Endothelial cell of umbilical vein (primary cell): ENCODE measurements around the gene ILF2. TPM values are rescaled to one million over a fixed set of nuclear protein-coding genes. Genes with fewer than 3 reads are reported as not detected.

Source experiments
- BruUV-seq: library from RNA; stranded (reverse); fragments of 400-500 nt; replicated peaks from 2 replicates; lab custom pipeline; 2021; lab: Mats Ljungman, UMichigan
- CTCF ChIA-PET: fragments of 300-600, 350-600 bp; sonication (Branson Sonifier 250); formaldehyde crosslinking; loops from one replicate; lab custom pipeline; 2021; ENCODE audit warnings: antibody characterized with exemption, inconsistent platforms; lab: Charles Lee
- POLR2A ChIA-PET: fragments of 300-600, 350-600 bp; sonication (Branson Sonifier 250); formaldehyde crosslinking; loops from one replicate; lab custom pipeline; 2021; ENCODE audit warnings: antibody characterized with exemption, inconsistent platforms; lab: Charles Lee
- DNase-seq: peaks from one replicate; pipeline ENCODE4 v3.0.0-alpha.2; 2011; ENCODE audit warnings: low read depth, low spot score
- FAIRE-seq: peaks from 2 replicates; lab custom pipeline; 2011; peaks lifted over from hg19 to GRCh38; lab: Jason Lieb, UNC
- H2AFZ ChIP-seq: 2 replicates; pipeline ENCODE4 v1.6.0; 2012; ENCODE audit warnings: low read depth, low read length, control low read depth, inconsistent platforms
- H3K27ac ChIP-seq: 2 replicates; pipeline ENCODE4 v1.5.1; 2011; ENCODE audit warnings: low read depth, mild to moderate bottlenecking, control low read depth, low read length, moderate library complexity; ENCODE audit not compliant: insufficient read depth
- H3K27me3 ChIP-seq, 2 experiments: 2 replicates each; pipeline versions ENCODE4 v1.6.0 to v1.6.1; 2011; ENCODE audit warnings: low read length in 2 of 2, mixed read lengths in 1 of 2; ENCODE audit not compliant: control insufficient read depth in 2 of 2, insufficient read depth in 2 of 2
- H3K36me3 ChIP-seq, 2 experiments: 2 replicates in 1 of 2; 3 replicates in 1 of 2; pipeline ENCODE4 v1.5.1; 2011; ENCODE audit warnings: low read length in 2 of 2, mild to moderate bottlenecking in 1 of 2, moderate library complexity in 1 of 2; ENCODE audit not compliant: control insufficient read depth in 2 of 2, insufficient read depth in 2 of 2; ENCODE audit errors: extremely low read depth in 1 of 2
- H3K4me1 ChIP-seq: 3 replicates; pipeline ENCODE4 v1.5.1; 2011; ENCODE audit warnings: mild to moderate bottlenecking, low read length; ENCODE audit not compliant: control insufficient read depth, insufficient read depth; ENCODE audit errors: extremely low read depth
- H3K4me2 ChIP-seq: 2 replicates; pipeline ENCODE4 v1.6.1; 2011; ENCODE audit warnings: low read length, control low read depth, mixed read lengths; ENCODE audit not compliant: insufficient read depth
- H3K4me3 ChIP-seq, 3 experiments: fragments of 200-600 bp in 1 of 3; sonication (generic), shearing (Covaris generic) in 1 of 3; replicated peaks in 1 of 3; 2 replicates each; pipeline ENCODE4 v1.5.1; 2011 to 2016; ENCODE audit warnings: control low read depth in 3 of 3, low read length in 3 of 3, mild to moderate bottlenecking in 2 of 3, inconsistent platforms in 1 of 3, low read depth in 1 of 3, moderate library complexity in 1 of 3; ENCODE audit not compliant: insufficient read depth in 1 of 3
- H3K79me2 ChIP-seq: 2 replicates; pipeline ENCODE4 v1.6.0; 2012; ENCODE audit warnings: low read length, inconsistent platforms; ENCODE audit not compliant: control insufficient read depth, insufficient read depth
- H3K9ac ChIP-seq: replicated peaks from 2 replicates; pipeline ENCODE3; 2011; ENCODE audit warnings: low read length, control low read depth; ENCODE audit not compliant: insufficient read depth; ENCODE audit errors: extremely low read depth
- H3K9me1 ChIP-seq: replicated peaks from 3 replicates; pipeline ENCODE4 v1.6.0; 2011; ENCODE audit warnings: mild to moderate bottlenecking, low read length; ENCODE audit not compliant: control insufficient read depth, insufficient read depth; ENCODE audit errors: extremely low read depth
- H3K9me3 ChIP-seq: replicated peaks from 2 replicates; pipeline ENCODE4 v1.5.1; 2012; ENCODE audit warnings: low read length, inconsistent platforms; ENCODE audit not compliant: control insufficient read depth, insufficient read depth
- H4K20me1 ChIP-seq: replicated peaks from 2 replicates; pipeline ENCODE3; 2011; ENCODE audit warnings: mild to moderate bottlenecking, low read length; ENCODE audit not compliant: control insufficient read depth, insufficient read depth; ENCODE audit errors: extremely low read depth
- EZH2 ChIP-seq: IDR thresholded peaks from 2 replicates; pipeline ENCODE4 v1.6.1; 2012; ENCODE audit warnings: borderline replicate concordance, low read depth, mild to moderate bottlenecking, moderate library complexity, low read length, inconsistent platforms; ENCODE audit not compliant: severe bottlenecking
- FOS ChIP-seq: IDR thresholded peaks from 2 replicates; pipeline ENCODE4 v1.6.1; 2011; ENCODE audit warnings: mild to moderate bottlenecking, low read length, moderate library complexity, borderline replicate concordance; ENCODE audit not compliant: insufficient read depth
- GATA2 ChIP-seq: IDR thresholded peaks from 2 replicates; pipeline ENCODE4 v1.7.0; 2011; ENCODE audit warnings: low read depth, mild to moderate bottlenecking, moderate library complexity, mixed read lengths, low read length; ENCODE audit not compliant: insufficient read length, insufficient read depth
- JUN ChIP-seq: IDR thresholded peaks from 2 replicates; pipeline ENCODE4 v1.6.1; 2011; ENCODE audit warnings: borderline replicate concordance, low read depth; ENCODE audit not compliant: insufficient read length, insufficient read depth
- MYC ChIP-seq: IDR thresholded peaks from one replicate; pipeline ENCODE4 v1.6.1; 2011; ENCODE audit warnings: mild to moderate bottlenecking, low read depth, low read length
- POLR2A ChIP-seq: IDR thresholded peaks from 2 replicates; pipeline ENCODE4 v1.6.1; 2012; ENCODE audit warnings: low read depth, mild to moderate bottlenecking, control low read depth, low read length
- POLR2AphosphoS5 ChIP-seq: IDR thresholded peaks from 2 replicates; pipeline ENCODE4 v1.6.1; 2012; ENCODE audit warnings: low read depth, mild to moderate bottlenecking, control low read depth, low read length, moderate library complexity; ENCODE audit not compliant: insufficient read depth
- dilution Hi-C: fragments of 300-500 bp; cut with MboI; formaldehyde crosslinking; loops from one replicate; pipeline ENCODE4 v1.15.0; 2019; ENCODE audit warnings: low sequenced_read_pairs; ENCODE audit not compliant: extremely low pct_ligation_motif_present
- intact Hi-C: fragments of 100-400 bp; cut with micrococcal nuclease; formaldehyde crosslinking; loops from one replicate; pipeline ENCODE4 v1.10.0; 2022
- polyA plus RNA-seq, 4 experiments: library from polyadenylated mRNA; depleted of rRNA in 3 of 4; stranded (reverse) in 3 of 4; unstranded in 1 of 4; fragments of >200 nt; gene quantifications; 2 replicates each; pipeline versions ENCODE4 v1.2.1 to v1.2.3, GENCODE V29; 2011 to 2012; ENCODE audit warnings: missing spikeins in 1 of 4
- total RNA-seq: library from RNA; stranded (reverse); gene quantifications from 2 replicates; pipeline ENCODE4 v1.2.3, GENCODE V29; 2021
- TF ChIP-seq, protein P1 (sequence below): IDR thresholded peaks from 2 replicates; pipeline ENCODE4 v1.6.1; 2011; ENCODE audit not compliant: insufficient read depth, insufficient read length
- TF ChIP-seq, protein P2 (sequence below), 2 donors: IDR thresholded peaks; 1 replicate in 1 of 2; 2 replicates in 1 of 2; pipeline ENCODE4 v1.5.1; 2011; ENCODE audit warnings: low read length in 2 of 2, mild to moderate bottlenecking in 2 of 2, moderate library complexity in 2 of 2, control low read depth in 1 of 2, inconsistent platforms in 1 of 2, low read depth in 1 of 2; ENCODE audit not compliant: insufficient read depth in 1 of 2; ENCODE audit errors: extremely low read depth in 1 of 2

ILF2 gene
- total and polyA plus RNA-seq, 2 donors (not counting 3 experiments of a cell fraction or from before 2014, with no cell fraction given): 271 to 303 TPM

DNA sequence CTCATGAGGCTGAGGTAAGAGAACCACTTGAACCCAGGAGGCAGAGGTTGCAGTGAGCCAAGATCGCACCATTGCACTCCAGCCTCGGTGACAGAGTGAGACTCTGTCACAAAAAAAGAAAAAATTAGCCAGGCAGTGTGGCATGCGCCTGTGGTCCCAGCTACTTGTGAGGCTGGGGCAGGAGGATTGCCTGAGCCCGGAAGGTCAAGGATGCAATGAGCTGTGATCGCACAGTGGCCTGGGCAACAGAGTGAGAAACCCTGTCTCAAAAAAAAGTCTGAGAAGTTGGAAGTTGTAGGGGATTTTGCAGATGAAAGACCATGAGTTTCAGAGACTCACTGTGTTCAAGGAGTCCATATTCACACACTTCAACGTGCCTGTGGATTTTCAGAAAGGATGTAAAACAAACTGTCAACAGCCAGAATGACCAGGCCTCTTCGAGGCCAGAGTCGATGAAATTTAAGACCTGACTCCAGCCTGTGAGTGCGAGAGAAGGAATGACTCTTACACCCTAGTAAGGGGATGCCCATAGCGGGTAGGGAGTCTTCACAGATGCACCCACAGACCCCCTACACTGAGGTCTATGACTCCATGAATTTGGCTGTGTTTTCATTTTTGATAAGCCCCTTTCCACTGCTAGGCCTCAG lies 45.7 kb downstream of the ILF2 start:
- Histone ChIP-seq H3K79me2 (peaks cover 28% of the 10 kb centered on the region), H3K27ac (no peak overlapping the region), H3K9ac (no peak overlapping the region), H3K9me3 (no peaks in the 10 kb centered on the region), H3K27me3 (no peaks in the 10 kb centered on the region), H3K4me1 (peaks cover 14% of the 10 kb centered on the region), H3K4me2 (no peak overlapping the region), H3K9me1 (no peaks in the 10 kb centered on the region), H3K36me3 (no peaks in the 10 kb centered on the region), H4K20me1 (no peaks in the 10 kb centered on the region), H3K4me3 (no peak overlapping the region), H2AFZ (no peak overlapping the region)
- ChIA-PET POLR2A (interaction anchor here (1.3 kb wide), 1 partner anchor 9 kb away, joined by 3 read pairs; the partner anchor contains the start of gene CHTOP), CTCF (interaction anchor here (1.9 to 7.8 kb wide), 3 partner anchors 10 to 54 kb away, joined by 4 to 145 read pairs (median 27); partner anchors contain the start of gene S100A14)
- intact Hi-C loops: no loop called here
- FAIRE-seq (peak; percentile 43), DNase-seq (no peak)
- no peak for TF ChIP-seq EZH2
- TF ChIP-seq, protein P1, sequence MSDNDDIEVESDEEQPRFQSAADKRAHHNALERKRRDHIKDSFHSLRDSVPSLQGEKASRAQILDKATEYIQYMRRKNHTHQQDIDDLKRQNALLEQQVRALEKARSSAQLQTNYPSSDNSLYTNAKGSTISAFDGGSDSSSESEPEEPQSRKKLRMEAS: no peak
- no peak for TF ChIP-seq POLR2A
- no TSS peak for BruUV-seq
- dilution Hi-C loops: no loop called here

DNA sequence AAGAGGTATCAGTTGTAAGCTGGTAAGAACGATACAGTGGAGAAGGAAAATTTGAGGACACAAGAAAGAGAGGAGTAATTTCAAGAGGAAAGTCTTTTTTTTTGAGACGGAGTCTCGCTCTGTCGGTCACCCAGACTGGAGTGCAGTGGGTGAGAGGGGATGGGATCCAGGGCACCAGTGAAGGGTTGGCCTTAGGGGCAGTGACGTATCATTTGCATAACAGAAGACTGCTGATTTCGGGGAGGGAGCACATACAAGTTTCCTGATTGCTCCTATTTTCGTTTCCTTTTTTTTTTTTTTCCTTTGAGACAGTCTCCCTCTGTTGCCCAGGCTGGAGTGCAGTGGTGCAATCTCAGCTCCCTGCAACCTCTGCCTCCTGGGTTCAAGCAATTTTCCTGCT lies 47.7 kb downstream of the ILF2 start:
- H3K36me3 ChIP-seq: peaks cover 0 to 6% of the 10 kb centered on the region in 2 experiments
- TF ChIP-seq, protein P1: no peak
- TF ChIP-seq GATA2 (no peak), EZH2 (no peak), POLR2A (no peak), MYC (no peak), FOS (no peak), POLR2AphosphoS5 (no peak), JUN (no peak)
- TF ChIP-seq, protein P2, sequence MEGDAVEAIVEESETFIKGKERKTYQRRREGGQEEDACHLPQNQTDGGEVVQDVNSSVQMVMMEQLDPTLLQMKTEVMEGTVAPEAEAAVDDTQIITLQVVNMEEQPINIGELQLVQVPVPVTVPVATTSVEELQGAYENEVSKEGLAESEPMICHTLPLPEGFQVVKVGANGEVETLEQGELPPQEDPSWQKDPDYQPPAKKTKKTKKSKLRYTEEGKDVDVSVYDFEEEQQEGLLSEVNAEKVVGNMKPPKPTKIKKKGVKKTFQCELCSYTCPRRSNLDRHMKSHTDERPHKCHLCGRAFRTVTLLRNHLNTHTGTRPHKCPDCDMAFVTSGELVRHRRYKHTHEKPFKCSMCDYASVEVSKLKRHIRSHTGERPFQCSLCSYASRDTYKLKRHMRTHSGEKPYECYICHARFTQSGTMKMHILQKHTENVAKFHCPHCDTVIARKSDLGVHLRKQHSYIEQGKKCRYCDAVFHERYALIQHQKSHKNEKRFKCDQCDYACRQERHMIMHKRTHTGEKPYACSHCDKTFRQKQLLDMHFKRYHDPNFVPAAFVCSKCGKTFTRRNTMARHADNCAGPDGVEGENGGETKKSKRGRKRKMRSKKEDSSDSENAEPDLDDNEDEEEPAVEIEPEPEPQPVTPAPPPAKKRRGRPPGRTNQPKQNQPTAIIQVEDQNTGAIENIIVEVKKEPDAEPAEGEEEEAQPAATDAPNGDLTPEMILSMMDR (IDR thresholded peaks at IDR 0.05; ENCODE audit: extremely low read depth in 1 of 2, insufficient read depth in 1 of 2, low read depth in 1 of 2, low read length in 2 of 2): no peak
- H3K27ac ChIP-seq: no peak overlapping the region
- no peak overlapping the region for H2AFZ ChIP-seq
- intact Hi-C loops (no loop called here), dilution Hi-C loops (no loop called here)
- H4K20me1 ChIP-seq: no peaks in the 10 kb centered on the region
- H3K27me3 ChIP-seq: no peaks in the 10 kb centered on the region
- no peak for DNase-seq
- H3K4me2 ChIP-seq: no peak overlapping the region
- POLR2A ChIA-PET: interaction anchor here (0.6 to 1.8 kb wide), 2 partner anchors 11 to 17 kb away, joined by 8 read pairs; partner anchors contain the start of gene CHTOP
- no peak overlapping the region for H3K4me3 ChIP-seq
- H3K9me3 ChIP-seq: no peaks in the 10 kb centered on the region
- H3K9me1 ChIP-seq: no peaks in the 10 kb centered on the region
- peaks cover 28% of the 10 kb centered on the region for H3K79me2 ChIP-seq
- BruUV-seq: no TSS peak
- peaks cover 14% of the 10 kb centered on the region for H3K4me1 ChIP-seq
- CTCF ChIA-PET: interaction anchor here (1.3 to 7.8 kb wide), 3 partner anchors 13 to 52 kb away, joined by 4 to 145 read pairs (median 4); no protein-coding TSS in a partner anchor
- H3K9ac ChIP-seq: no peak overlapping the region
- FAIRE-seq: no peak
